Hematopoietic multipotent progenitor cell treated with erythropoietin and hydrocortisone succinate and interleukin-3 and kit ligand, for 4 days (in vitro differentiated cells): ENCODE measurements around the gene SLC16A5.
"Not testable (repeated sequence)": the region's sequence is repeated elsewhere in the genome, so short reads cannot be mapped to it uniquely, and the experiment has no call there.

Experiments
- DNase-seq: peaks from one replicate; pipeline ENCODE4 v3.0.0-alpha.2; 2015

Gene SLC16A5

GRCh38 chr17:75113798-75114551 lies 26.2 kb downstream of the SLC16A5 start:
- peak; percentile 97 for DNase-seq

GRCh38 chr17:75114552-75115314 lies 27.0 kb downstream of the SLC16A5 start:
- peak; percentile 41 for DNase-seq

GRCh38 chr17:75115555-75115954 lies 27.8 kb downstream of the SLC16A5 start:
- peak; percentile 59 for DNase-seq

- no peak for DNase-seq
Observed at GRCh38 chr17:75116737-75117136, 29.0 kb downstream of the SLC16A5 start.

- DNase-seq, result no peak
Observed at GRCh38 chr17:75118307-75118706, 30.6 kb downstream of the SLC16A5 start.

- DNase-seq, result peak; percentile 98
Observed at GRCh38 chr17:75124041-75124818, 36.5 kb downstream of the SLC16A5 start.

GRCh38 chr17:75124819-75125162 lies 37.0 kb downstream of the SLC16A5 start:
- peak; percentile 62 for DNase-seq

- no peak for DNase-seq
Observed at GRCh38 chr17:75125984-75126383, 38.2 kb downstream of the SLC16A5 start.

GRCh38 chr17:75126954-75127353 lies 39.2 kb downstream of the SLC16A5 start:
- DNase-seq, result no peak

GRCh38 chr17:75127936-75128335 lies 40.2 kb downstream of the SLC16A5 start:
- not testable (repeated sequence) for DNase-seq

- no peak for DNase-seq
Observed at GRCh38 chr17:75128694-75129505, 41.1 kb downstream of the SLC16A5 start.

- no peak for DNase-seq
Observed at GRCh38 chr17:75129576-75129975, 41.8 kb downstream of the SLC16A5 start.

- no peak for DNase-seq
Observed at GRCh38 chr17:75130059-75130631, 42.4 kb downstream of the SLC16A5 start.

- DNase-seq, result peak; percentile 88
Observed at GRCh38 chr17:75130632-75131277, 43.0 kb downstream of the SLC16A5 start.

GRCh38 chr17:75131278-75132017 lies 43.7 kb downstream of the SLC16A5 start, which contains the start of gene NT5C:
TSS of gene NT5C (minus strand) at chr17:75131742. CDS start at chr17:75131707, 35 bp downstream.
- DNase-seq, result peak; percentile 96

GRCh38 chr17:75132018-75133000 lies 44.6 kb downstream of the SLC16A5 start:
- not testable (repeated sequence) for DNase-seq

- no peak for DNase-seq
Observed at GRCh38 chr17:75133001-75133400, 45.2 kb downstream of the SLC16A5 start.

GRCh38 chr17:75133607-75134347 lies 46.0 kb downstream of the SLC16A5 start:
- peak; percentile 53 for DNase-seq

- no peak for DNase-seq
Observed at GRCh38 chr17:75135452-75135851, 47.7 kb downstream of the SLC16A5 start.
